A549 treated with GW870086 at 1 μM for 4 hours (cell line): Measurements from ENCODE around the gene CADM4. TPM values are rescaled to one million over a fixed set of nuclear protein-coding genes. Genes with fewer than 3 reads are reported as not detected.

Experiments used
- total RNA-seq: library from RNA; stranded (reverse); fragments of 200-300 nt; extraction: Qiagen RNA extraction; gene quantifications from 5 replicates; pipeline ENCODE4 v1.2.3, GENCODE V29; 2022; ENCODE audit warnings: low read depth

CADM4 gene, protein sequence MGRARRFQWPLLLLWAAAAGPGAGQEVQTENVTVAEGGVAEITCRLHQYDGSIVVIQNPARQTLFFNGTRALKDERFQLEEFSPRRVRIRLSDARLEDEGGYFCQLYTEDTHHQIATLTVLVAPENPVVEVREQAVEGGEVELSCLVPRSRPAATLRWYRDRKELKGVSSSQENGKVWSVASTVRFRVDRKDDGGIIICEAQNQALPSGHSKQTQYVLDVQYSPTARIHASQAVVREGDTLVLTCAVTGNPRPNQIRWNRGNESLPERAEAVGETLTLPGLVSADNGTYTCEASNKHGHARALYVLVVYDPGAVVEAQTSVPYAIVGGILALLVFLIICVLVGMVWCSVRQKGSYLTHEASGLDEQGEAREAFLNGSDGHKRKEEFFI
- 8.3 to 10.2 TPM (median 9.1 TPM) in 5 replicates for total RNA-seq

DNA sequence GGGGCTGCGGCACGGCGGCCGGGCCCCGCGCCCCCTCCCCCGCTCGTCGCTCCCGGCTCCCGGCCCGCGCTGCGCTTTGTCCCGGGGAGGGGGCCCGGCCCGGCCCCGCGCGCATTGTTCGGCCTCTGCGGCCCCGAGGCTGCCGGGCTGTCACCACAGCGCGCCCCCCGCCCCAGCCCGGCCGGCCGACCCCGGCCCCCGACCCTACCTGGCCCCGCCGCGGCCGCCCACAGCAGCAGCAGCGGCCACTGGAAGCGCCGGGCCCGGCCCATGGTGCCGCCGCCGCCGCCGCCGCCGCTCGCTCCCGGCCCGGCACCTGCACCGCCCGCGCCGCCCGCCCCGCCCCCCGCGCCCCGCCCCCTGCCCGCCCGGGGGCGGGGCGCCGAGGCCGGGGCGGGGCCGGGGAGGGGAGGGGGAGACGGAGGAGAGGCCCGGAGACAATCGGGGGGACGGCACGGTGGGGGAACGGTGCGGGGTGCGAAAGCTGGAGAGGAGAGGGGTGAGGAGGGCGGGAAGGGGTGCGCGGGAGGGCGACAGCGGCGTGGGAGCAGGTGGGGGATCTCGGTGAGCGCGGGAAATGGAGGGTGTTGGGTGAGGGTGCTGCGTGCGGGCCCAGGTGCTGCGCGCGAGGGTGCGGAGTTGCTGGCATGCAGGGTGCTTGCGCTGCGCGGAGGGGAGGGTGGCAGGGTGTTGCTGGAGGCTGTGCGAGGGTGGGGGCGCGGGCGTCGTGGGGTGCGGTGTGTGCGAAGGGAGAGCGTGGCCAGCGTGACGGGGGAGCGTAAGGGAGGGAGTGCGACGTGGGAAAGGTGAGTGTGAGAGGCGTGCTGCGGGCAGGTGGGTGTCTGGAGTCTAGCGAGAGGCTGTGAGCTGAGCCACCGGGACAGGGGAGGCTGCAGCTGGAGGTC lies at the start of gene CADM4:
TSS of gene CADM4 (minus strand) at position 332 of the 905 bp plus-strand sequence. CDS start at position 272, 60 bp downstream.

DNA sequence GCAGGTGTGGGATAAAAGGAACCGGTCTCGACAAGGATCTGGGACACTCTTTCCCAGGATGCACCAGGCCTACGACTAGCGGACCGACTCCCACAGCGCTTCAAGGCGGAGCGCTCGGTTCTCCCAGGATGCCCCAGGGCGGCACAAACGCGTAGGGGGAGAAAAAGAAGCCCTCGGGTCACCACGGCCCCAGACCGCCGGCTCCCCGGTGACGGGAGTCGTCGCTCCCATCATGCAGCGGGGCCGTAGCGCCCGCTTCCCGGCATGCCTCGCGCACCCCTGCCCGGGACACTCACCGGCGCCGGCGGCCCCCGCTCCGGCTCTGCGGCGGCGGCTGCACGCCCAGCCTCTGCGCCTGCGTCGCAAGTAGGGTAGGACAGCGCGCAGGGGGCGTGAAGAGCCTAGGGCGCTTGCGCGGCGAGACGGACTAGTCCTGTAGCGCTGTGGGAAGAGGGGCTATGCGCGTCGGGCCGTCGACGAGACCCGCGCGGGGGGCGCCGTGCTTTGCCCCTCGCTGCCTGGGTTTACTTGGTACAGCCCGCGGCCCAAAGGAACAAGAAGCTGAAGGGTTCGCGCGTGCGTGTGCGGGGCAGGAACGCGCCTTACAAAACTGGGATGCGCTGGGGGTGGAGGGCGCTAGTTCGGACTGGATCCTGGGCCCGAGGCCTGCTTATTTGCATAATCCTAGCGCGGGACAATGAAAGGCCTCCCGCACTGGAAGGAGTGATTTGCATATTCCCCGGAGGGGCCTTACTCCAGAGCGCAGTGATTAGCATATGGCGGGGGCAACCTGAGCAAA lies 20.2 kb downstream of the CADM4 start, which contains the start of gene ZNF428:
TSS of gene ZNF428 (minus strand) at position 368 of the 799 bp plus-strand sequence. CDS start 5,325 bp downstream, outside the sequence.

DNA sequence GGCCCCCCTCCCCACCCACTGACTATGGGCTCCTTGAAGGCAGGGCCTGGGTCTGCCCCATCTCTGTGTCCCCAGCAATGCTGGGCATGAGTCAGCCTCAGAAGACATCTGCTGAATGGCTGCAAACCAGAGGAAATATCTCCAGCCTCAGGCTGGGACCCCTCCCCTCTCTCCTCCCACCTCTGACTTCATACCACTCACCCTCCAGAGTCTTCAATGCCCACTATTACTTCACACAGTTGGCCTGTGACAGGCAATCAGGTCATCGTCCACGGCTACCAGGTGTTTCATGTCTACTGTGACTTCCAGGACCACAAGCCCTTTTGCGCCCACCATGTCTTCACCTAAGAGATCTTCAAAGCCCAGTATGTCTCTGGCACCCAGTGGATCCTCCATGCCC lies 27.9 kb downstream of the CADM4 start, which contains the start of gene SRRM5:
TSS of gene SRRM5 (plus strand) at position 301 of the 400 bp plus-strand sequence. CDS start at position 335, 34 bp downstream.

DNA sequence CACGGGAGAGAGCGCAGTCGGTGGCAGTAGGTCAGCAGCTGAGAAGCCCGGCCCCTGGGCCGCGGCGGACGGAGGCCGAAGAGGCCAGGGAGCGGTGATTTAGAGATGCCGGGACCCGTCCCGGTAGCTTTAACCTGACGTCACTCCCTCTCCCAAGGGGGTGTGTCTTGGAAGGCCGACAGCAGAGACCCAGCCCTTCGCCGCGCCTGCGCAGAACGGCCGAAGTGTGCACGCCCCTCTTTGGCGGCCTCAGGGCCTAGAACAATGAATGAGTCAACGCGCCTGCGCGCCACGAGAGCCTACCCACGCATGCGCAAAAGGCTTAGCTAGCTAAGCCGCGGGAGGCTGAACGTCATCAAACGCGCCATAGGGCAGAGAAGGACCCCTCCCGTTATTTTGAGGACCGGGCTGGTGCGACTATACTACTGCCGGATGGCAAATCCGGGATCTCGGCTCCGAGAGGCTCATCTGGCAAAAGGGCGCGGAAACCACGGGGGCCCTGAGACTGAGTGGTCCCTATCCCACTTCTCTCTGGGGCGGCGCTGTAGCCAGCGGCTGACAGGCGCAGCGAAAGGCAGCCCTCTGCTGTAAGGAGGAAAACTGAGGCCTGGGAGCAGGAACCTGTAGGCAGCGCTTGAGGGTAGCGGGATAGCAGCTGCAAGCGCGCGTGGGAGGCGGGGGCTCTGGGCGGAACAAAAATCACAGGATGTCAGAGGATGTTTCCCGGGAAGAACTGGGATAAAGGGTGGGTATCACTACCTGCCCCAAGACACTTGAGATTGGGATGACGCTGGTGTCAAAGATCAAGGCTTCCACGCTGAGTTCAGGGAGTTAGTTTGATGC lies 43.4 kb downstream of the CADM4 start, which contains the start of the genes IRGQ and ZNF576:
TSS of gene IRGQ (minus strand) at position 136 of the 843 bp plus-strand sequence. CDS start 796 bp downstream, outside the sequence.
TSS of gene ZNF576 (plus strand) at position 597 of the 843 bp plus-strand sequence. CDS start 514 bp downstream, outside the sequence.

DNA sequence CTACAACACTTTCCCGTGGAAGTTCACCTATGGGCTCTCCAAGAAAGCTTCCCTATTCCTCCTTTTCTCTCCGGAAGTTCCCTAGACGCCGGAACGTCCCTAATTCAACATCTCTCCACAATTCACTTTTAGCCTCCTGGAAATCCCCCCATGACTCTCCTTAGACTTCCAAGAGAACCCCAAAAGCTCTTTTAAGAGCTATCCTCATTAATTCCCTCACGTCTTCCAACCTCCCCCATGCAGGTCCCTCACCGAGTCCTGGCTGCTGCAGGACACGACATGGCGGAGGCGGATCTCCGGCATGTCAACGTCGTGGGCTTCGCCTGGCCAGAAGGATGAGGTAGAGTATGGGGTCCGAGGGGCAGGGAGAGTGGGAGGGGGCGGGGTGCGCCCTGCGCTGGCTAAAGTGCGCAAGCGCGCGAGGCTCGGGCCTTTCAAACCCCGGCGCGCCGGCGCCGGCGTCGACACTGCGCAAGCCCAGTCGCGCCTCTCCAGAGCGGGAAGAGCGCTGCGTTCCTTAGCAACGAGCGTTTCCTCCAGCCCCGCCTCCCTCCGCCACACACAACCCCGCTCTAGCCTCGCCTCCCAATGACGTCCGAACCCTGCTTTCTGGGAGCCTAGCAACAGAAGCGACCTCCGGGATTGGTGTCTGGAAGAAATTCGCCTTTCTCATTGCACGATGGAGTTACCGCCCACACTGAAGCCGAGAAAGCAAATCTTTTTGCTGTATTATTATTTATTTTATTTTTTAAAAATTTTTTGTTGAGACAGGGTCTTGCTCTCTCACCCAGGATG lies 64.3 kb downstream of the CADM4 start, which contains the start of the genes PINLYP and XRCC1:
TSS of gene PINLYP (plus strand) at position 646 of the 795 bp plus-strand sequence. CDS start 1,391 bp downstream, outside the sequence.
TSS of gene XRCC1 (minus strand) at position 372 of the 795 bp plus-strand sequence. CDS start at position 303, 69 bp downstream.

Other genes with a start within 250 kb of the CADM4 start
- gene TEX101, start 225.0 kb downstream of the CADM4 start, total RNA-seq: not detected in 5 replicates
- 0.22 to 0.80 TPM (median 0.41 TPM) in 5 replicates for gene LYPD3, start 174.2 kb downstream of the CADM4 start, total RNA-seq
- 7.9 to 10.0 TPM (median 8.8 TPM) in 5 replicates for gene PHLDB3, start 135.1 kb downstream of the CADM4 start, total RNA-seq
- gene ETHE1, start 112.6 kb downstream of the CADM4 start, total RNA-seq: 45.7 to 50.9 TPM (median 49.2 TPM) in 5 replicates
- gene ZNF575, start 106.7 kb downstream of the CADM4 start, total RNA-seq: 1.2 to 1.9 TPM (median 1.6 TPM) in 5 replicates
- gene XRCC1, start 64.3 kb downstream of the CADM4 start, total RNA-seq: 24.8 to 28.2 TPM (median 27.3 TPM) in 5 replicates
- gene PINLYP, start 64.0 kb downstream of the CADM4 start, total RNA-seq: 0.15 to 0.19 TPM (median 0.17 TPM) in 3 of 5 replicates, not detected in the others
- gene IRGQ, start 43.7 kb downstream of the CADM4 start, total RNA-seq: 5.3 to 6.3 TPM (median 5.9 TPM) in 5 replicates
- 12.8 to 21.1 TPM (median 20.4 TPM) in 5 replicates for gene ZNF576, start 43.3 kb downstream of the CADM4 start, total RNA-seq
- 0.67 to 0.93 TPM (median 0.80 TPM) in 5 replicates for gene SRRM5, start 27.8 kb downstream of the CADM4 start, total RNA-seq
- 50.6 to 71.3 TPM (median 59.6 TPM) in 5 replicates for gene ZNF428, start 20.2 kb downstream of the CADM4 start, total RNA-seq
- gene PLAUR, start 30.3 kb upstream of the CADM4 start, total RNA-seq: 74.2 to 80.1 TPM (median 77.0 TPM) in 5 replicates
- not detected in 5 replicates for gene IRGC, start 76.2 kb upstream of the CADM4 start, total RNA-seq
- 47.4 to 65.8 TPM (median 57.7 TPM) in 5 replicates for gene SMG9, start 115.1 kb upstream of the CADM4 start, total RNA-seq
- 44.8 to 64.3 TPM (median 57.6 TPM) in 5 replicates for gene KCNN4, start 141.1 kb upstream of the CADM4 start, total RNA-seq
- gene LYPD5, start 162.6 kb upstream of the CADM4 start, total RNA-seq: 0.09 to 0.29 TPM (median 0.21 TPM) in 4 of 5 replicates, not detected in the other
- 3.3 to 5.5 TPM (median 4.7 TPM) in 5 replicates for gene ZNF283, start 187.5 kb upstream of the CADM4 start, total RNA-seq
- gene ZNF404, start 244.1 kb upstream of the CADM4 start, total RNA-seq: 0.15 to 0.30 TPM (median 0.18 TPM) in 5 replicates